Caco-2 (cell line): ENCODE measurements around the gene AHRR. TPM values are rescaled to one million over a fixed set of nuclear protein-coding genes. Genes with fewer than 3 reads are reported as not detected.

ENCODE experiments used
- BruUV-seq: library from RNA; stranded (reverse); fragments of 400-500 nt; replicated peaks from 2 replicates; lab custom pipeline; 2021; lab: Mats Ljungman, UMichigan
- CTCF ChIA-PET: fragments of 300-600 bp; sonication (Branson Sonifier 250); formaldehyde crosslinking; loops from one replicate; lab custom pipeline; 2022; ENCODE audit warnings: antibody characterized with exemption; lab: Charles Lee
- POLR2A ChIA-PET: fragments of 300-600 bp; sonication (Branson Sonifier 250); formaldehyde crosslinking; loops from one replicate; lab custom pipeline; 2022; ENCODE audit warnings: antibody characterized with exemption; lab: Charles Lee
- DNase-seq, 2 experiments: peaks; one replicate each; pipeline versions ENCODE4 v3.0.0 to v3.0.0-alpha.2; 2020 to 2022
- H3K27me3 ChIP-seq: replicated peaks from 2 replicates; pipeline ENCODE4 v1.6.0; 2011; ENCODE audit warnings: low read length; ENCODE audit not compliant: control insufficient read depth, insufficient read depth
- H3K36me3 ChIP-seq: 2 replicates; pipeline ENCODE4 v1.5.1; 2011; ENCODE audit warnings: low read length; ENCODE audit not compliant: control insufficient read depth, insufficient read depth
- H3K4me1 ChIP-seq: fragments of 250-450 bp; sonication (Bioruptor Pico); 2 replicates; pipeline ENCODE4 v1.5.1; 2020; ENCODE audit warnings: mild to moderate bottlenecking
- H3K4me3 ChIP-seq: 2 replicates; pipeline ENCODE4 v1.5.1; 2011; ENCODE audit warnings: low read depth, mild to moderate bottlenecking, control low read depth, low read length
- H3K9me3 ChIP-seq: fragments of 250-450 bp; sonication (Bioruptor Pico); 2 replicates; pipeline ENCODE4 v1.5.1; 2020; ENCODE audit warnings: mild to moderate bottlenecking, moderate library complexity
- H3K27ac Mint-ChIP-seq: one replicate; pipeline ENCODE4 v1.8.0; 2022; ENCODE audit warnings: mixed read lengths; ENCODE audit not compliant: unreplicated experiment
- H3K27me3 Mint-ChIP-seq: one replicate; pipeline ENCODE4 v1.8.0; 2022; ENCODE audit warnings: mixed read lengths; ENCODE audit not compliant: insufficient read depth, unreplicated experiment
- H3K36me3 Mint-ChIP-seq: one replicate; pipeline ENCODE4 v1.8.0; 2022; ENCODE audit warnings: mild to moderate bottlenecking, mixed read lengths; ENCODE audit not compliant: insufficient read depth, unreplicated experiment
- H3K4me1 Mint-ChIP-seq: one replicate; pipeline ENCODE4 v1.8.0; 2022; ENCODE audit warnings: low read depth, mixed read lengths; ENCODE audit not compliant: unreplicated experiment
- H3K4me3 Mint-ChIP-seq: one replicate; pipeline ENCODE4 v1.8.0; 2022; ENCODE audit warnings: mild to moderate bottlenecking, moderate library complexity, mixed read lengths; ENCODE audit not compliant: unreplicated experiment
- H3K9me3 Mint-ChIP-seq: one replicate; pipeline ENCODE4 v1.8.0; 2022; ENCODE audit warnings: mixed read lengths; ENCODE audit not compliant: unreplicated experiment
- CTCF ChIP-seq, 2 experiments: fragments of 200-600 bp in 1 of 2; IDR thresholded peaks; 1 replicate in 1 of 2; 2 replicates in 1 of 2; pipeline versions ENCODE4 v1.5.1 to v1.8.0; 2011 to 2022; ENCODE audit warnings: antibody characterized with exemption in 1 of 2, control low read depth in 1 of 2, inconsistent platforms in 1 of 2, low read depth in 1 of 2, low read length in 1 of 2, mild to moderate bottlenecking in 1 of 2, moderate library complexity in 1 of 2; ENCODE audit not compliant: insufficient read depth in 1 of 2, severe bottlenecking in 1 of 2, unreplicated experiment in 1 of 2
- intact Hi-C: fragments of 100-400 bp; cut with micrococcal nuclease; formaldehyde crosslinking; loops from one replicate; pipeline ENCODE4 v1.10.0; 2022; ENCODE audit not compliant: unreplicated experiment
- total RNA-seq: library from RNA; stranded (reverse); gene quantifications from 2 replicates; pipeline ENCODE4 v1.2.3, GENCODE V29; 2022

AHRR gene
- total RNA-seq, 1 experiment from 2014 or later: 1.1 TPM

- H3K36me3 ChIP-seq: no peaks in the 10 kb centered on the region
- no peaks in the 10 kb centered on the region for H3K4me1 ChIP-seq
- no peak for TF ChIP-seq CTCF (IDR thresholded peaks at IDR 0.05; ENCODE audit: insufficient read depth in 1 of 2, low read depth in 1 of 2, low read length in 1 of 2, severe bottlenecking in 1 of 2, unreplicated experiment in 1 of 2)
- no peak overlapping the region for H3K27ac Mint-ChIP-seq
- H3K9me3 ChIP-seq: no peaks in the 10 kb centered on the region
- DNase-seq: no peak
- no TSS peak for BruUV-seq
- no peaks in the 10 kb centered on the region for H3K4me1 Mint-ChIP-seq
- CTCF ChIA-PET: no interaction called here
- H3K4me3 ChIP-seq: no peak overlapping the region
- H3K27me3 ChIP-seq: no peaks in the 10 kb centered on the region
- POLR2A ChIA-PET: interaction anchor here (0.6 kb wide), 1 partner anchor 51 kb away, joined by 3 read pairs; no protein-coding TSS in a partner anchor
- H3K27me3 Mint-ChIP-seq: no peaks in the 10 kb centered on the region
- intact Hi-C loops: no loop called here
- H3K4me3 Mint-ChIP-seq: no peak overlapping the region
- no peaks in the 10 kb centered on the region for H3K9me3 Mint-ChIP-seq
- H3K36me3 Mint-ChIP-seq: peaks cover 11% of the 10 kb centered on the region
These were observed 159.8 kb downstream of the AHRR start for GRCh38 chr5:481347-481746.

GRCh38 chr5:482021-482420 is 160.5 kb downstream of the AHRR start:
- Mint-ChIP-seq H3K9me3 (no peaks in the 10 kb centered on the region), H3K27ac (no peak overlapping the region), H3K36me3 (peaks cover 11% of the 10 kb centered on the region), H3K4me3 (no peak overlapping the region), H3K4me1 (no peaks in the 10 kb centered on the region), H3K27me3 (no peaks in the 10 kb centered on the region)
- H3K27me3 ChIP-seq: no peaks in the 10 kb centered on the region
- intact Hi-C loops: no loop called here
- H3K36me3 ChIP-seq: no peaks in the 10 kb centered on the region
- H3K4me1 ChIP-seq: no peaks in the 10 kb centered on the region
- no peak for TF ChIP-seq CTCF (IDR thresholded peaks at IDR 0.05; ENCODE audit: insufficient read depth in 1 of 2, low read depth in 1 of 2, low read length in 1 of 2, severe bottlenecking in 1 of 2, unreplicated experiment in 1 of 2)
- POLR2A ChIA-PET: no interaction called here
- no TSS peak for BruUV-seq
- DNase-seq: no peak
- H3K4me3 ChIP-seq: no peak overlapping the region
- CTCF ChIA-PET: no interaction called here
- H3K9me3 ChIP-seq: no peaks in the 10 kb centered on the region

- no TSS peak for BruUV-seq
- Mint-ChIP-seq H3K36me3 (peaks cover 11% of the 10 kb centered on the region), H3K9me3 (no peaks in the 10 kb centered on the region), H3K4me1 (no peaks in the 10 kb centered on the region), H3K27ac (no peak overlapping the region), H3K27me3 (no peaks in the 10 kb centered on the region), H3K4me3 (no peak overlapping the region)
- Histone ChIP-seq H3K4me1 (no peaks in the 10 kb centered on the region), H3K36me3 (no peaks in the 10 kb centered on the region), H3K4me3 (no peak overlapping the region), H3K27me3 (no peaks in the 10 kb centered on the region), H3K9me3 (no peaks in the 10 kb centered on the region)
- intact Hi-C loops: no loop called here
- no peak for DNase-seq
- no peak for TF ChIP-seq CTCF (IDR thresholded peaks at IDR 0.05; ENCODE audit: insufficient read depth in 1 of 2, low read depth in 1 of 2, low read length in 1 of 2, severe bottlenecking in 1 of 2, unreplicated experiment in 1 of 2)
- ChIA-PET CTCF (no interaction called here), POLR2A (no interaction called here)
These were observed 161.0 kb downstream of the AHRR start for GRCh38 chr5:482506-482905.
